Measurements from ENCODE around the gene SPATA16.

SPATA16 gene

GRCh38 chr3:172856795-172857742, 284.0 kb downstream of the SPATA16 start:
- no peak for DNase-seq
- H3K27me3 ChIP-seq (replicated peaks; ENCODE audit: insufficient read depth, low read length) = no peaks in the 10 kb centered on the region
- no peak overlapping the region for H3K4me3 ChIP-seq (ENCODE audit: low read length)
- no peak overlapping the region for H2AFZ ChIP-seq (ENCODE audit: low read length)
- no peaks in the 10 kb centered on the region for H3K4me1 ChIP-seq (ENCODE audit: low read length)
- no peaks in the 10 kb centered on the region for H3F3A ChIP-seq (ENCODE audit: insufficient read depth, low read length)
- H4K20me1 ChIP-seq (ENCODE audit: insufficient read depth, low read length) = no peaks in the 10 kb centered on the region
- TF ChIP-seq EZH2 (optimal IDR thresholded peaks at IDR 0.05; ENCODE audit: low read depth, low read length) (no peak), EZH2phosphoT487 (IDR thresholded peaks at IDR 0.05; ENCODE audit: low read length) (no peak), CTCF (IDR thresholded peaks at IDR 0.05; ENCODE audit: low read length) (no peak)
- no peaks in the 10 kb centered on the region for H3K9me2 ChIP-seq (replicated peaks; ENCODE audit: insufficient read depth, low read length)
- H3K9me3 ChIP-seq (replicated peaks; ENCODE audit: insufficient read depth, low read length) = no peaks in the 10 kb centered on the region
- H3K27ac ChIP-seq (ENCODE audit: low read length) = no peak overlapping the region
- H3K36me3 ChIP-seq (replicated peaks; ENCODE audit: insufficient read depth, low read length) = no peaks in the 10 kb centered on the region
- no peak overlapping the region for H3K4me2 ChIP-seq (ENCODE audit: low read depth, low read length)
- H3K9ac ChIP-seq (ENCODE audit: low read length) = no peak overlapping the region
- no peaks in the 10 kb centered on the region for H3K79me2 ChIP-seq (ENCODE audit: low read length)

GRCh38 chr3:172855037-172855436, 286.0 kb downstream of the SPATA16 start:
- DNase-seq = no peak
- Histone ChIP-seq H4K20me1 (ENCODE audit: insufficient read depth, low read length) (no peaks in the 10 kb centered on the region), H3K4me2 (ENCODE audit: low read depth, low read length) (no peak overlapping the region), H3K27me3 (replicated peaks; ENCODE audit: insufficient read depth, low read length) (no peaks in the 10 kb centered on the region), H3F3A (ENCODE audit: insufficient read depth, low read length) (no peaks in the 10 kb centered on the region), H3K9me2 (replicated peaks; ENCODE audit: insufficient read depth, low read length) (no peaks in the 10 kb centered on the region), H3K4me3 (ENCODE audit: low read length) (no peak overlapping the region), H3K79me2 (ENCODE audit: low read length) (no peaks in the 10 kb centered on the region), H3K9me3 (replicated peaks; ENCODE audit: insufficient read depth, low read length) (no peaks in the 10 kb centered on the region), H3K4me1 (ENCODE audit: low read length) (no peaks in the 10 kb centered on the region), H2AFZ (ENCODE audit: low read length) (no peak overlapping the region), H3K27ac (ENCODE audit: low read length) (no peak overlapping the region), H3K9ac (ENCODE audit: low read length) (no peak overlapping the region), H3K36me3 (replicated peaks; ENCODE audit: insufficient read depth, low read length) (no peaks in the 10 kb centered on the region)
- no peak for TF ChIP-seq EZH2 (optimal IDR thresholded peaks at IDR 0.05; ENCODE audit: low read depth, low read length)
- no peak for TF ChIP-seq EZH2phosphoT487 (IDR thresholded peaks at IDR 0.05; ENCODE audit: low read length)
- TF ChIP-seq CTCF (IDR thresholded peaks at IDR 0.05; ENCODE audit: low read length) = no peak

- H3K79me2 ChIP-seq (ENCODE audit: low read length) = no peaks in the 10 kb centered on the region
- no peak overlapping the region for H3K4me2 ChIP-seq (ENCODE audit: low read depth, low read length)
- no peak overlapping the region for H2AFZ ChIP-seq (ENCODE audit: low read length)
- H3K4me3 ChIP-seq (ENCODE audit: low read length) = no peak overlapping the region
- H3K36me3 ChIP-seq (replicated peaks; ENCODE audit: insufficient read depth, low read length) = no peaks in the 10 kb centered on the region
- H4K20me1 ChIP-seq (ENCODE audit: insufficient read depth, low read length) = no peaks in the 10 kb centered on the region
- no peak for DNase-seq
- no peaks in the 10 kb centered on the region for H3K9me2 ChIP-seq (replicated peaks; ENCODE audit: insufficient read depth, low read length)
- no peaks in the 10 kb centered on the region for H3K4me1 ChIP-seq (ENCODE audit: low read length)
- H3K27ac ChIP-seq (ENCODE audit: low read length) = no peak overlapping the region
- TF ChIP-seq CTCF (IDR thresholded peaks at IDR 0.05; ENCODE audit: low read length) (no peak), EZH2phosphoT487 (IDR thresholded peaks at IDR 0.05; ENCODE audit: low read length) (no peak), EZH2 (optimal IDR thresholded peaks at IDR 0.05; ENCODE audit: low read depth, low read length) (no peak)
- H3K9ac ChIP-seq (ENCODE audit: low read length) = no peak overlapping the region
- no peaks in the 10 kb centered on the region for H3K27me3 ChIP-seq (replicated peaks; ENCODE audit: insufficient read depth, low read length)
- no peaks in the 10 kb centered on the region for H3F3A ChIP-seq (ENCODE audit: insufficient read depth, low read length)
- H3K9me3 ChIP-seq (replicated peaks; ENCODE audit: insufficient read depth, low read length) = no peaks in the 10 kb centered on the region
Observed at GRCh38 chr3:172853921-172854666, 286.9 kb downstream of the SPATA16 start.
